SU-DHL-6 (cell line): ENCODE measurements around the gene SARM1.

Experiments
- CTCF ChIP-seq: fragments of 200-600 bp; sonication (generic); IDR thresholded peaks from one replicate; pipeline ENCODE4 v1.5.1; 2017; ENCODE audit warnings: antibody characterized with exemption, mild to moderate bottlenecking, low read length, moderate library complexity; ENCODE audit not compliant: insufficient read depth, poor library complexity, severe bottlenecking
- EZH2phosphoT487 ChIP-seq: fragments of 200-600 bp; sonication (generic), shearing (Covaris generic); conservative IDR thresholded peaks from 2 replicates; pipeline ENCODE4 v1.6.1; 2018; ENCODE audit warnings: mild to moderate bottlenecking, antibody characterized with exemption, low read length, moderate library complexity, mixed read lengths

- TF ChIP-seq CTCF (no peak), EZH2phosphoT487 (no peak)
Observed at GRCh38 chr17:28324267-28324745, 47.2 kb upstream of the SARM1 start.
